ENCODE data around the gene CIAO3. TPM values are rescaled to one million over a fixed set of nuclear protein-coding genes. Genes with fewer than 3 reads are reported as not detected.

CIAO3 gene
- total RNA-seq, 1 experiment from 2014 or later = 21.9 TPM

DNA sequence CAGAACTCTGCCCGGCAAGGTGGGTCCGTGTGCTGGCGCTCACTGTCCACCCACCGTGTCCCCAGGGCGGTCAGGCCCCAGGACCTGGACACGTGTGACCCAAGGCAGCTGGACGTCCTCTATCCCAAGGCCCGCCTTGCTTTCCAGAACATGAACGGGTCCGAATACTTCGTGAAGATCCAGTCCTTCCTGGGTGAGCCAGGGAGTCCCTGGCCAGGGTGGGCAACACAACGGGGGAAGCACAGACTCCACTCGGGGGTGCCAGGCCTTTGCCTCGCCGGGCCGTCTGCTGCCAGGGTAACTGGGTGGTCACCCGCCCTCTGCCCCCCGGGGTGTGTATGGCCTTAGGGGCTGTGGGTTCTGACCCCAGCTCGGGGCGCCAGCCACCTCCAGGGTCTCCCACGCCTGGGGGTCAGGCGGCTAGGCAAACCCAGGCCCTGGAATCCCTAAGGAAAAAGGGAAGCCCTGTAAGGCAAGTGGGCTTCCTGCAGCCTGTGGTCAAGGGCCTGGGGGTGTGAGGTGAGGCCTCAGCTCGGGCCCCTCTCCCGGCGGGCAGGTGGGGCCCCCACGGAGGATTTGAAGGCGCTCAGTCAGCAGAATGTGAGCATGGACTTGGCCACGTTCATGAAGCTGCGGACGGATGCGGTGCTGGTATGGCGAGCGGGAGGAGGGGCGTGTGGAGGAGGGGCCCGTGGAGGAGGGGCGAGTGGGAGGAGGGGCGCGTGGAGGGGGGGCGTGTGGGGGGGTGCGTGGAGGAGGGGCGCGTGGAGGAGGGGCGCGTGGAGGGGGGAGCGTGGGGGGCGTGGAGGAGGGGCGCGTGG is 26.2 kb upstream of the CIAO3 start:
- no peak overlapping the region for H3K18ac ChIP-seq (ENCODE audit: insufficient read length, low read depth, low read length)
- no peaks in the 10 kb centered on the region for H3K27me3 ChIP-seq (ENCODE audit: insufficient read depth, low read length)
- no peak overlapping the region for H3K9ac ChIP-seq (ENCODE audit: extremely low read depth, insufficient read length, low read length)
- H3K9me3 Mint-ChIP-seq = no peaks in the 10 kb centered on the region; a peak in 1 of 5 replicates
- H2BK15ac ChIP-seq (ENCODE audit: low read depth, low read length) = no peak overlapping the region
- H2BK12ac ChIP-seq (ENCODE audit: insufficient read length, low read depth, low read length) = no peak overlapping the region
- no peak overlapping the region for H3K4me3 Mint-ChIP-seq
- no peak for DNase-seq
- H2AK5ac ChIP-seq (ENCODE audit: insufficient read length, low read length) = no peak overlapping the region
- no peak overlapping the region for H3K4me2 ChIP-seq (ENCODE audit: insufficient read depth, insufficient read length, low read length)
- no peak overlapping the region for H3K56ac ChIP-seq (ENCODE audit: insufficient read length, low read depth, low read length)
- H3K79me2 ChIP-seq (ENCODE audit: insufficient read depth, low read length) = no peaks in the 10 kb centered on the region
- H3K9me3 ChIP-seq (ENCODE audit: control insufficient read depth, low read depth, low read length) = no peaks in the 10 kb centered on the region
- H2BK120ac ChIP-seq (ENCODE audit: low read depth, low read length, poor library complexity, severe bottlenecking) = no peak overlapping the region
- no peaks in the 10 kb centered on the region for H3K4me1 ChIP-seq (ENCODE audit: insufficient read depth, low read length)
- no peak overlapping the region for H3K23ac ChIP-seq (ENCODE audit: insufficient read length, low read depth, low read length)
- no peak overlapping the region for H3K14ac ChIP-seq (ENCODE audit: insufficient read depth, low read length)
- H3K27me3 Mint-ChIP-seq (ENCODE audit: low read depth) = peaks cover 5% of the 10 kb centered on the region
- H4K8ac ChIP-seq (replicated peaks; ENCODE audit: insufficient read length, low read depth, low read length) = no peak overlapping the region
- TF ChIP-seq, protein P1, sequence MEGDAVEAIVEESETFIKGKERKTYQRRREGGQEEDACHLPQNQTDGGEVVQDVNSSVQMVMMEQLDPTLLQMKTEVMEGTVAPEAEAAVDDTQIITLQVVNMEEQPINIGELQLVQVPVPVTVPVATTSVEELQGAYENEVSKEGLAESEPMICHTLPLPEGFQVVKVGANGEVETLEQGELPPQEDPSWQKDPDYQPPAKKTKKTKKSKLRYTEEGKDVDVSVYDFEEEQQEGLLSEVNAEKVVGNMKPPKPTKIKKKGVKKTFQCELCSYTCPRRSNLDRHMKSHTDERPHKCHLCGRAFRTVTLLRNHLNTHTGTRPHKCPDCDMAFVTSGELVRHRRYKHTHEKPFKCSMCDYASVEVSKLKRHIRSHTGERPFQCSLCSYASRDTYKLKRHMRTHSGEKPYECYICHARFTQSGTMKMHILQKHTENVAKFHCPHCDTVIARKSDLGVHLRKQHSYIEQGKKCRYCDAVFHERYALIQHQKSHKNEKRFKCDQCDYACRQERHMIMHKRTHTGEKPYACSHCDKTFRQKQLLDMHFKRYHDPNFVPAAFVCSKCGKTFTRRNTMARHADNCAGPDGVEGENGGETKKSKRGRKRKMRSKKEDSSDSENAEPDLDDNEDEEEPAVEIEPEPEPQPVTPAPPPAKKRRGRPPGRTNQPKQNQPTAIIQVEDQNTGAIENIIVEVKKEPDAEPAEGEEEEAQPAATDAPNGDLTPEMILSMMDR (conservative IDR thresholded peaks at IDR 0.05) = no peak
- no peak overlapping the region for H2BK20ac ChIP-seq (ENCODE audit: low read depth, low read length, poor library complexity, severe bottlenecking)
- no peak overlapping the region for H3K27ac Mint-ChIP-seq
- no peaks in the 10 kb centered on the region for H3K79me1 ChIP-seq (ENCODE audit: insufficient read depth, low read depth, low read length, poor library complexity, severe bottlenecking)
- no peaks in the 10 kb centered on the region for H4K20me1 ChIP-seq (ENCODE audit: control insufficient read depth, insufficient read depth, insufficient read length)
- no peak overlapping the region for H2BK5ac ChIP-seq (ENCODE audit: insufficient read length, low read length)
- no peak overlapping the region for H3K27ac ChIP-seq (ENCODE audit: insufficient read length, low read depth, low read length)
- H3K4ac ChIP-seq (ENCODE audit: low read depth, low read length) = no peak overlapping the region
- no peaks in the 10 kb centered on the region for H3K36me3 Mint-ChIP-seq (ENCODE audit: insufficient read depth in 1 of 3, low read depth in 3 of 3)
- H4K91ac ChIP-seq (ENCODE audit: insufficient read length, low read depth, low read length) = no peak overlapping the region
- H4K5ac ChIP-seq (ENCODE audit: insufficient read length, low read depth, low read length) = no peak overlapping the region
- no peak overlapping the region for H3T11ph ChIP-seq (ENCODE audit: low read length)
- no peak overlapping the region for H2AFZ ChIP-seq (ENCODE audit: low read length)
- H3K23me2 ChIP-seq (ENCODE audit: insufficient read length, low read depth, low read length, poor library complexity, severe bottlenecking) = no peaks in the 10 kb centered on the region
- peaks cover 0 to 3% of the 10 kb centered on the region in 2 experiments; a peak in 1 of 4 replicates for H3K4me1 Mint-ChIP-seq
- WGBS (ENCODE audit: extremely low coverage, insufficient read length, low lambda C conversion rate) = no CpG with 5 or more reads among the region's 48 CpGs

Measured in H9 (cell line).